ENCODE data around the gene NAP1L4.
"Not testable (repeated sequence)": the region's sequence is repeated elsewhere in the genome, so short reads cannot be mapped to it uniquely, and the experiment has no call there.

The NAP1L4 gene

DNA sequence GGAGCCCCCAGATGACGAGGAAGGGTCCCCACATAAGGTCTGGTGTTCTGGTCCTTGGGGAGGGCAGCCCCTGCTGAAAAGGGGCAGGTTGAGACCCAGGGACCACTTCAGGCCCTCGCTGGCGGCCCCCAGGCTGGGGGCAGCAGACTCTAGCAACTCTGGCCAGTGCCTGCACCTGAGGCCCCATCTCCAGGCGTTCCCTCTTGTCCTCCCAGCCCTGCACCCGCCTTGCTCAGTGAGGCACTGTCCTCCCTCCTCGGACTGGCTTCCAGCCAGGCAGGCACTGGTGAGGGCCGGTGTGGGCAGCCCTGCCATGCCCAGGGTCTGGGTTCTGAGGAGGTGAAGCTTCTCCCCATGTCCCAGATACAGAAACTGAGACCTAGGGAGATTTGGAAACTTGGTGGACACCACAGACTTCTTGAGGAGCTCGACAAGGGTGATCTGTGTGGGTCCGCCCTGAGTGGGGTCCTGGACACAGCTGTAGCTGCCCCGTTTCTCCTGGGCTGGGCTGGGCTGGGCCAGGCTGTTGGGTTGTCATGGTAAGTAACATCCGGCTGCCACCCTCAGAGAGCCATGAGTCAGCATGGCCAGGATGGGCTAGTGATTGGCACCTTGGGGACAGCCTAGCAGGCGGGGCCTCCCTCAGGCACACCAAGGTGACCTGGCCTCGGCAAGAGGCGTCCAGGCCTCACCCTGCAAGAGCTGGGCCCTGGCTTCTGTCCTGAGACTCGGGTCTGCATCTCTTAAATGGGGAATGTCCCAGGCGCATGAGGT, 51.8 kb downstream of the NAP1L4 start:
- in situ Hi-C loops (cut with HindIII; ENCODE audit: low sequenced_read_pairs) = no loop called here

DNA sequence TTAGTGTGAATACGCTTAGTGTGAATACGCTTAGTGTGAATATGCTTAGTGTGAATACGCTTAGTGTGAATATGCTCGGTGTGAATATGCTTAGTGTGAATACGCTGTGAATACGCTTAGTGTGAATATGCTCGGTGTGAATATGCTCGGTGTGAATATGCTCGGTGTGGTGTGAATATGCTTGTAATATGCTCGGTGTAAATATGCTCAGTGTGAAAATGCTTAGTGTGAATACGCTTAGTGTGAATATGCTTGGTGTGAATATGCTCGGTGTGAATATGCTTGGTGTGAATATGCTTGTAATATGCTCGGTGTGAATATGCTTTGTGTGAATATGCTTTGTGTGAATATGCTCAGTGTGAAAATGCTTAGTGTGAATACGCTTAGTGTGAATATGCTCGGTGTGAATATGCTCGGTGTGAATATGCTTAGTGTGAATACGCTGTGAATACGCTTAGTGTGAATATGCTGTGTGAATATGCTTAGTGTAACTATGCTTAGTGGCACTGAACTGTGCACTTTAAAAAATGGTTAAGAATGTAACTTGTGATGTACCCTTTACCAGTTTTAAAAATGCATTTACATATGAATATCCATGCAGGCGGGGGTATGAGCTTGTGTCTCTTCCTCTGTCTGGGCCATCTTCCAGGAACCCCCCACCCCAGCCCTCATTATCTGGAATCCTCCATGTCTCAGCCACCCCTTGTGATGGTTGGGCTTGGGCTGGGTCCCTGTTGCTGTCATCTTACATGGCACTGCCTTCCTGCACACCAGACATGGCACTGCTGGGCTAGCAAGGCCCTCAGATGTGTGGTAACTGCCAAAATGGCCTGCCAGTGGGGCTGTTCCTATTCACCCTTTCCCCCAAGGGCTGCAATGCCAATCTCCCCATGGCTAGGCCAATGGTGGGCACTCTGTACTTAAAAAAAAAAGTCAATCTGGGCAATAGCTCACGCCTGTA, 53.4 kb downstream of the NAP1L4 start:
- in situ Hi-C loops (cut with HindIII; ENCODE audit: low sequenced_read_pairs) = not testable (repeated sequence)

DNA sequence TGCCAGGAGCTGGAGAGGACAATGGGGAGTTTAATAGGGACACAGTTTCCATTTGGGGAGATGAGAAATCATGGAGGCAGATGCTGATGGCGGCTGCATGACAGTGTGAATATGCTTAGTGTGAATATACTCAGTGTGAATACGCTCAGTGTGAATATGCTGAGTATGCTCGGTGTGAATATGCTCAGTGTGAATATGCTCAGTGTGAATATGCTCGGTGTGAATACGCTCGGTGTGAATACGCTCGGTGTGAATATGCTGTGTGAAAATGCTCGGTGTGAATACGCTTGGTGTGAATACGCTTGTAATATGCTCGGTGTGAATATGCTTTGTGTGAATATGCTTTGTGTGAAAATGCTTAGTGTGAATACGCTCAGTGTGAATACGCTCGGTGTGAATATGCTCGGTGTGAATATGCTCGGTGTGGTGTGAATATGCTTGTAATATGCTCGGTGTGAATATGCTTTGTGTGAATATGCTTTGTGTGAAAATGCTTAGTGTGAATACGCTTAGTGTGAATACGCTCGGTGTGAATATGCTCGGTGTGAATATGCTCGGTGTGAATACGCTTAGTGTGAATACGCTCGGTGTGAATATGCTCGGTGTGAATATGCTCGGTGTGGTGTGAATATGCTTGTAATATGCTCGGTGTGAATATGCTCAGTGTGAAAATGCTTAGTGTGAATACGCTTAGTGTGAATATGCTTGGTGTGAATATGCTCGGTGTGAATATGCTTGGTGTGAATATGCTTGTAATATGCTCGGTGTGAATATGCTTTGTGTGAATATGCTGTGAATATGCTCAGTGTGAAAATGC, 54.3 kb downstream of the NAP1L4 start:
- in situ Hi-C loops (cut with HindIII; ENCODE audit: low sequenced_read_pairs) = not testable (repeated sequence)

DNA sequence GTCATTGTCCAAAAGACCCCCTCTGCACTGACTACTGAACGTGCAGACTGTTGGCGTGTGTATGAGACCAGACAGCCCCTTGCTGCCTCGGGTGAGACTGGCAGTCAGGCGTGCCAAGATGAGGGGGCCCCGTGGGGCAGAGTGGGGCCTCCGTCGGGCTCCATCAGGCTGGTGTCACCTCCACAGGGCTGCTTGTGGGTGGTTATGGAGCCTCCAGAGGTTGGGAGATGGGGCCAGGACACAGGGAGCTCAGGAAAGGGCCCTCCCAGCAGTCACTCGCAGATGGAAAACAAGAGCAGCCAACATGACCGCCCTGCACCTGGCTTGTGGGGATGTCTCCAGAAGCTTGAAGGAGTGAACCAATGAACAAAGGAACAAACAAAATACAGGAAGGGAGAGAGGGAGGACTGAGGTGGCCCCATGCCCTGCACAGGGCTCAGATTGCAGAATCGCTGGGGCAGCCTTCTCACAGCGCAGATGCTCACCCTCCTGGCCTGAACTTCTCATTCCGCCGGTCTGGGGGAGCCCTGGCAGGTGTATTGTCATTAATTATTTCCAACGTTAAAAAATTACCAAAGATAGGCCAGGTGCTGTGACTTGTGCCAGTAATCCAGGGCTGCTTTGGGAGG, 57.4 kb downstream of the NAP1L4 start:
- in situ Hi-C loops (cut with HindIII; ENCODE audit: low sequenced_read_pairs) = no loop called here

DNA sequence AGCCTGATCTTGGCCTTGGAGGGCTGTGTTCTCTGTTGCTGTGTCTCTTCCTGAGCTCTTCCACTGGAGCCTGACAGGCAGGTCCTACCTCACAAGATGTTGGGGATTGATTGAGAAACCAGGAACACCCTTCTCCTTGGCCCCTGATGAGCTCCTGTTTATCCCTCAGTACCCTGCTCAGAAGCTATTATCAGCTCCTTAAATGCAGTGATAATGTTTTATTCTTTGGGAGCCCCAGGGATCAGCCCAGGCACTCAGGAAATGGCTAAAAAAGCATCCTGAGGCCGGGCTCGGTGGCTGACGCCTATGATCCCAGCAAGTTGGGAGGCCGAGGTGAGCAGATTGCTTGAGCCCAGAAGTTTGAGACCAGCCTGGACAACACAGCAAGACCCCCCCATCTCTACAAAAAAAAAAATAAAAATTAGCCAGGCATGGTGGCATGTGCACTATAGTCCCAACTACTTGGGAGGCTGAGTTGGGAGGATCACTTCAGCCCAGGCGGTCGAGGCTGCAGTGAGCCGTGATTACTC, 58.0 kb downstream of the NAP1L4 start:
- in situ Hi-C loops (cut with HindIII; ENCODE audit: low sequenced_read_pairs) = no loop called here

DNA sequence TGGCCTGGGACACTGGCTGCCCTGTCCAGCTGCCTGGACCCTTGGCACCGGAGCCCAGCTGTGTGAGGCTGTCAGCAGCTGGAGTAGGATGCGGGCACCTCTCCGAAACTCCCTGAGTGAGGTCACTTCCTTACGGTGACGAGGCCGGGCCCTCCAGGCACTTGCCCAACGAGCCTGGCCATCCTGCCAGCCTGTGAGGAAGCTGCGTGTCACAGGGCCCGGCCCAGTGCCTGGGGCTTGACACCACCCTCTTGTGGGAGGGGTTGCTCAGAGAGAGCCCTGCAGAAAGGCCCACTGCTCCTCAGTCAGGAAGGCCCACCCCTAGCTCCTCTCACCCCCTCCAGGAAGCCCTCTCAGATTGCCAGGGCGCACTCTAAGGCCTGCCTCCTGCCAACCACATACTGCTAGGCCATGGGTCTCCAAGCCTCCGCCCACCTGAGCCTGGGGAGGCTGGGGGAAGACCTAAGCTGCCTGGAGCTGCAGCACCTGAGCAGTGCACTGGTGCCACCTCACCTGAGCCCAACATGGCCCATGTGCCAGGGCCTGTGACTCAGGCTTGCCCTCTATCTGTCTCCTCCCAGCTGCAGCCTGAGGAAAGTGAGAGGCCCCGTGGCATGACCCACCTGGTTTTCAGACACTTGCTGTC, 58.6 kb downstream of the NAP1L4 start:
- in situ Hi-C loops (cut with HindIII; ENCODE audit: low sequenced_read_pairs) = no loop called here

DNA sequence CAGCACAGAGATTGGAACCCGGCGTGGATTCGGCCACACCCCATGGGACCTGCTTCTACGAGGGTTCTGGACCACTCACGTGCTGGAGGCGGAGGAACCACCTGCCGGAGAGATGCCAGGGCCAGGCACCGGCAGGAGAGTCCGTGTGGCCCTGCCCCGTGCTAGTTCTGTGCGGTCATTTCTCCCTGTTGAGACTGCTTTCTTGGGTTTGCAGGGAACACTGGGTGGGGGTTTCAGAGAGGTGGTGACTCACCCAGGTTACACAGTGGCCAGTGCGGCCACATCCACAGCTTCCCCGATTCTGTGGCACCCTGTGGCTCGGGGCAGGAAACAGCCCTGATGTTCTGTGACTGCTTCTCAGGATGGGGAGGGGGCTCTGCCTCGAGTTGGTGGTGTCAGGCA, 59.3 kb downstream of the NAP1L4 start:
- in situ Hi-C loops (cut with HindIII; ENCODE audit: low sequenced_read_pairs) = no loop called here

DNA sequence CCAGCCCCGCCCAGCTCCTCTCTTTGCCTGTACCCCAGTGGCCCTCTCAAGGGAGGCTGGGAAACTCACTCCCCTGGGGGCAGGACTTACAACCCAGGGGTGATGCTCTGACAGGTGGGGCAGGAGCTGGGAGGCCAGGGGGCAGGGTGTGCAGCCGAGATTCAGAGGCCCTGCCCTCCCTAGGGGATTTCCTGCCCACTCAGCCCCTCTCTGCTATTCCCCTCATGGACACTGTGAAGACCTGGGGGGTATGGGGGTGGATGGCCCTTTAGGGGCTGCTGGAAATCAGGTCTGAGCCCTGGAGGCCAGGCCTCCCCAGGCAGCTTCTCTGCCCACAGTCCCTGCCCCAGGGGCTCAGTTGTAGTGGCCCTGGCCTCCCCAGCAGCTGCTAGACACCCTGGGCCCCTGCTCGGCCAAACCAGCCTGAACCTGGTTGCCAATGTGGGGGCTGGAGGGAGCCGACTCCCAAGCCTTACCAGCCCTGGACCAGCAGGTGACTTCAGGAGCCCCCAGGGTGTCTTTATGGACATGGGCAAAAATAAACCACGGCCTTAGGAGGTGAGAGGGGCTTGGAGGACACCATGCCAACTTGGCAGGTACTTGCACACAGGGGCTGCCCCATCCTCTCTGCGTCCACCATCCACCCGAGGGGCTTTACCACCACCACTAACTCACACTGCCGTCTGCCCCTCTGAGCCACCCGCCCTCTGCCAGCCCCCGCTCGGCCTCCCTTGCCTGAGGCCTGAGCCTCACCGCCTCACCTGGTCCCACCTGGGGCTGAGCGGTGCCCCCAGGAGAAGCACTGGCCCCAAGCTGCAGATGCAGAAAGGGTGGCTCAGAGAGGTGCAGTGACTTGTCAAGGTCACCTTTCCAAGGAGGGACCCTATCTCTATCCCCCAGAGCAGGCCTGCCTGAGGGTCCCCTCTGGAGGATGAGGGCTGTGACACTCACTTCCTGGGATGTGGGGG, 60.1 kb downstream of the NAP1L4 start:
- in situ Hi-C loops (cut with HindIII; ENCODE audit: low sequenced_read_pairs) = no loop called here

DNA sequence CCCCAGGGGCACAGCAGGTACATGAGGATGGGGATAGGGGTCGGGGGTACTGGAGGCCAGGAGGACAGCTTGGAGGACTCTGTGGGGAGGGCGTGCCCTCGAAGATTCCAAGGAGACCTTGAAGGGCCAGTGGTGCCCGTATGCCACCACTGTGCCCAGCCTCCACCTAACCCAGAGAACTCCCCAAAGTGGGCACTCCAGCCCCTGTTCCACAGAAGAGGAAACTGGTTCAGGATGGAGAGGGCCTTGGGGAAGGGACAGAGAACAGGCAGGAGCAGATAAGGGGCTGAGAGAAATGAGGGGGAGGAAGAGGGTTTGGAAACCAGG, 60.7 kb downstream of the NAP1L4 start:
- in situ Hi-C loops (cut with HindIII; ENCODE audit: low sequenced_read_pairs) = no loop called here

DNA sequence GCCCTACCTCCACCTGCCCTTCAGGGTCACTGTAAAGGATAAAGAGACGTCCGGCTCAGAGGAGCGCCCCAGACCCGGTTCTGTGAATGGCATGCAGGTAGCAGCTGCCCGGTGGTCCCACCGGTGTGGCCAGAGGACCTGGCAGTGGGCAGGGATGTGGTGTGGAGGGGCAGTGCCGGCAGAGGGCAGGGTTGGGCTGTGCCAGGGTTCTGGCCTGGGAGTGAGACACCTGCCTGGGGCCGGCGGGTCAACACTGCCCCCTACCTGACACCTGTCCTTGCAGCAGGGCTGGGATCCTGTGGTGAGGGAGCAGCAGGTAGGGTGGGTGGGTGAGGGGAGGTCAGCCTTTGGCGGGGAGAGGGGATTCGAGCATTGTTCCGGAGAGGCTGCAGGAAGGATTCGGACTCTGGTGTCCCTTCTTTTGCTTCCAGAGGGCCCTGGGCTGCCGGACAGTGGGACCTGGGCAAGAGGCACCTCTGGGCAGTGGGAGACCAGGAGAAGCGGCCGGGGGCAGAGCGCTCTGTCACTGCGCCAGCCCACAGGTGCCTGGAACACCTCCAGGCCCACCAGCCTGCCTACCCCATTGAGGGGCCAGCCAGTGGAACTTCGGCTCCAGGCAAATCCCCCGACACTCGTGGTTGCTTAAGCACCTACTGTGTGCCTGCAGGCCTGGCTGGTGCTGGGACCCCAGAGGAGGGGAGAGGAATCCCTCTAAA, 61.3 kb downstream of the NAP1L4 start:
- in situ Hi-C loops (cut with HindIII; ENCODE audit: low sequenced_read_pairs) = no loop called here

DNA sequence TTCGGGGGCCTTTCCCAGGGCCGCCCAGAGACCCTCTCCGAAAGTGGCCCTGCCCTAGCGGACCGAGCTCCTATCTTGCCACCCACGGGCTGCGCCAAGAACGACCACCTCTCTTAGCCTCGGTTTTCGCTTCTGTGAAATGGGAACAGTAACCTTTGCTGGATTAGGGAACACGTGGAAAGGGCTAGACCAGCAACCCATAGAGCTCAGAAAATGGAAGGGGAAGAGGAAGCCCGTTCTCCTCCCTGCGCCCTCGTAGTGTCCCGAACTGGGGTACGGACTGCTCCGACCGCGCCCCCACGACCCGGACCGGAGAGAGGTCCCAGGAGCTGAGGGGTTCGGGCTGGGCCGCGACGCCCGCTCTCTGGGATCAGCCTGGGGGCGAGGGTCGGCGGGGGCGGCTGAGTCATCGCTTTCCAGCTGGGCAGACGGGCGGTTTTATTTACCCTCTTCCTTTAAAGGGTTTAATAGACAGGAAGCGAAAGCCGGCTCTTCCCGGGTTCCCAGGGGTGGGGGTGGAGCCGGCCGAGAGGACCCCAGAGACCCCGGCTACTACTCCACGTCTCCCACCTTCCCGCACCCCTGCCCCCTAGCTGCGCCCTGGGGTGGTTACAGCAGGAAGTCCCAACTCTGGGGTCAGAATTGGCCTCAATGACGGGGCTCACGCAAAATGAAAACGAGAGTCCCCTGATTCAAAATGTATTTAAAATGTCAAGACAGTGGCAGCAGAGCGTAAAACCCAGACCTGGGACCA, 62.0 kb downstream of the NAP1L4 start:
- in situ Hi-C loops (cut with HindIII; ENCODE audit: low sequenced_read_pairs) = no loop called here

DNA sequence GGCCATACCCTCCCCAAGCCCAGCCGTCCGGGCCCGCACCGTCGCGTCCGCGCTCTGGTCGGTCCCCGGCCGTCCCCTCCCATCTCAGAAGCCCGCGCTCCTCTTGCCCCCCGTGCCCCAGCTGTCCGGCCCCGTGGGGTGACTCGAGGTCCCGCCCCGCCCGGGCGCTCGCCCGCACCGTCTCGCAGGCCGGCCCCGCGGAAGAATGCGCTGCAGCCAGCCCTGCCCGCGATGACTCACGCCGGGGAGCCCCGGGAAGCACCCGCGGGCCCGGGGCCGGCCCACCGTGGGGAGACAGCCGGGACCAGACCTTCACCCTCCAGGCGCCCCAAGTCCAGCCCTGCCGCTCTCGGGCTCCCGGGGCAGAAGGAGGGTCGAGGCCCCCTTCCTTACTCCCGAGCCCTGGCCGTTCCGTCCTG, 62.6 kb downstream of the NAP1L4 start:
- in situ Hi-C loops (cut with HindIII; ENCODE audit: low sequenced_read_pairs) = no loop called here

DNA sequence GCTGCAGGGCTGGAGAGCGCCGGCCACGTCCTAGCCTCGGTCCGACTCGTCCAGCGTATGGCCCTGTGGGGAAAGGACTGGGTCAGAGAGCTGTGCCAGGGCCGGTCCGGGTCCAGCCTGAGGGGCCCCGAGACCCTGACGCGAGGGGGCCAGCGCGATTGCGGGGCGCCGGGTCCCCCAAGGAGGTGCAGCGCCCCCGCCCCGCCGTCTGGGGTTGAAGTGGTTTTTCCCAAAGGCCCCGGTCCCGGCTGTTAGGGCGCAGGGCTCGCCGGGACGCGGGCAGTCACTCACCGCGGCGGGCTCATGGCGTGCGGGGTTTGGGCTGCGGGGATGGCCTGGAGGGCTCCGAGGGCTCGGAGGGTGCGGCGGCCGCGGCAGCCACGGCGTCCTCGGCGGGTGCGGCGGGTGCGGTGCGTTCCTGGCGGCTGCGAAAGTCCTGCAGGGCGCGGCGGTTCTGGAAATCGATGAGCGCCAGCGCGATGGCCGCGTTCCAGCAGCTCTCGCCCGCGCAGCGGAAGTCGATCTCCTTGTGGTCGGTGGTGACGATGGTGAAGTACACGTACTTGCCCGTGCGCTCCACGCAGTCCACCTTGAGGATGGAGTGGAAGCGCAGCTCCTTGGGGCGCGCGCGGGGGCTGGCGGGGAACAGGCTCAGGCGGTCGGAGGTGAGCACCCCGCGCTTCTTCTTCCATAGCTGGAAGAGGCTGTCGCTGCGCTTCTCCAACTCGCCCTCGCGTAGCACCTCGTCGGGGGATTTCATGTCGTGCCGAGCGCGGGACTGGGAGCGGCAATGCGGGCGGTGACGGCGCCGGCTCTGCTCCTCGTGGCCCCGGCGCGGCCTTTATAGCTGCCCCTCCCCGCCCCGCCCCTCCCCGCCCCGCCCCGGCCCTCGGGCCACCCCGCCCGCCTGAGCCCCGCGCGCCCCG, 63.3 kb downstream of the NAP1L4 start, which contains the start of gene PHLDA2:
Gene PHLDA2, minus strand, starts transcription at position 816 of the 926 bp plus-strand sequence. Its CDS starts 56 bp downstream, at position 760.
- in situ Hi-C loops (cut with HindIII; ENCODE audit: low sequenced_read_pairs) = no loop called here

DNA sequence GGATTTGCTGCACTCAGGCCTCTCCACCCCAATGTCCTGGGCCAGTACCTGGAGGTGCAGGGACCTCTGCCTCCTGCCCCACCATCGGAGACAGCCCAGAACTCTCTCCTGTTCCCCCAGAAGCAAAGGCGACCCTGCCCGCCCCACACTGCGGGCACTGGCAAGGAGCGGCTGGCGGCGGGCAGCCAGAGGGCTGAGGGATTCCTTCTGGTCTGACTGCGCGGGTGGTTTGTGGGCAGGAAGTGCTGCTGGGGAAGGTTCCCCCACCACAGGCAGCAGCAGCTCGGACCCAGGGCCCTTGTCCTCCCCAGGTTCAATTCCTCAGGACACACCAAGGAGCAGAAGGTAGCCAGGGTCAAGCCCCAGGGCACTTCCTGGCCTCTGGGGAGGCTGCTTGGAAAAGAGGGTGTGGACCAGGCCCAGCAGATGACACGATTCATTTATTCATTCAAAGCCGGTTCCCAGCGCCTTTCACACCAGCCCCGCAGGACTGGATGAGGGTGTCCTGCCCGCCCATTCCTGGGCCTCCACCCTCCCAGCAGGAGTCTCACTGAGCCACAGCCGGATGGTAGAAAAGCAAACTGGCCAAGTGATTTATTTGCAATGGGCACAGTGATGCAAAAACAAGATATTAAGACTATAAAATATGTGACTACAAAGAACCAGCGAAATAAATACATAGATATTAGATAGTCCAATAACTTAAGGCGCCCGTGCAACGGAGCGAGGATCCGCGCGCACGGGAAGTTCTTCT, 64.1 kb downstream of the NAP1L4 start:
- in situ Hi-C loops (cut with HindIII; ENCODE audit: low sequenced_read_pairs) = no loop called here

DNA sequence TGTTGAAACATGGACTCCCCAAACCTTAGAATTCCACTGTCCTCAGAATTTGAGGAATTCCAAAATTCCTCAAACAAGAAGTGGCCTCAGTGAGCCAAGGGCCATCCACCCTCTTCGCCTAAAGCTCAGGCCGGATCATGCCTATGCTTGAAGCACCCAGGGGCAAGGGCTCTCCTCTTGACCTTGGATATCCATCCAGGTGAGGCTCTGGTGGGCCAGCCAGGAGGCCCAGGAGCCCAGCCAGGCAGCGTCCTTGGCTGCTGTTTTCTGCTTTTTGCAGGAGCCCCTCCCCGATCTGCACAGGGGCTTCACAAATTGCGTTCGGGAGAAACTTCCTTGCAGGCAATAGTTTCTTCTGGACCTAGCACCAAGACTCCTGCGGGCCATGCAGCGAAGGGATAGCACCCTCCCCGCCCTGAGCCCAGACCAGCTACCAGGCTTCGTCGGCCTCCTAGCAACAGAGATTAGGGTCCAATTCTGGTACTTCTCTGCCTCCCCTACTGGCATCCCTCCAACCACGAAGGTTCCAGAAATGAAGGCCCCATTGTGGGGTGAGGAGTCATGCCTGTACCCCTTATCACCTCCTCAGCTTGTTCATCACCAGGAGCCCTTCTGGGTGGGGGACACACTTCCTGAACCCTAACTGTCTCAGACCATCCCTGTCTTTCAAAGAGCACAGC, 64.9 kb downstream of the NAP1L4 start:
- in situ Hi-C loops (cut with HindIII; ENCODE audit: low sequenced_read_pairs) = no loop called here

Data from DLD1 (cell line).